Panc1 (cell line): ENCODE data around the gene CALB2.

Experiments
- CTCF ChIP-seq: fragments of 450-650 bp; IDR thresholded peaks from 2 replicates; pipeline ENCODE4 v1.5.1; 2017; ENCODE audit warnings: mild to moderate bottlenecking
- POLR2AphosphoS5 ChIP-seq: IDR thresholded peaks from 2 replicates; pipeline ENCODE4 v1.6.1; 2012; ENCODE audit warnings: mild to moderate bottlenecking, low read depth, low read length, moderate library complexity
- SIN3A ChIP-seq: IDR thresholded peaks from 2 replicates; pipeline ENCODE4 v1.6.1; 2012; ENCODE audit warnings: low read depth, mild to moderate bottlenecking, low read length, moderate library complexity, borderline replicate concordance; ENCODE audit not compliant: insufficient read depth
- TF ChIP-seq, protein P1 (sequence below), 2 experiments: IDR thresholded peaks; 2 replicates each; pipeline ENCODE4 v1.6.1; 2011 to 2012; ENCODE audit warnings: low read depth in 2 of 2, control low read depth in 1 of 2, low read length in 1 of 2, mild to moderate bottlenecking in 1 of 2, moderate library complexity in 1 of 2; ENCODE audit not compliant: insufficient read depth in 1 of 2

DNA sequence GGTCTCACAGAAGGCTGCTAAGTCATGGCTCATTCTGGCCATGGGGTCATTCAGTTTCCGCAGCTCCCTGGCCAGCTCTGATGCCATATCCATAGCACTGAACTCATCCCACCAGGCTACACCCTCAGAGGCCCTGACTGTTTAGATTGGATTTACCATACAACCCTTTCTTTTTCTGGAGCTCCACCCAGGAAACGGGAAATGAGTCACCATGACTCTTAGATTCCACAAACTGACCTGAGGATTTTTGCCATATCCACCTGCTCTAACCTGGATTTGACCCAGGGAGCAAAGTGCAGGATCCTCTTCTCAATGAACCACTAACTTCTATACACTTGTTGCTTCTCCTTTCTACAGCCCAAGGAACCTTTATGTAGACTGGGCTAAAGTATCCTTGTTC lies 20.3 kb upstream of the CALB2 start:
- TF ChIP-seq CTCF (no peak), POLR2AphosphoS5 (no peak), SIN3A (no peak)
- TF ChIP-seq, protein P1, sequence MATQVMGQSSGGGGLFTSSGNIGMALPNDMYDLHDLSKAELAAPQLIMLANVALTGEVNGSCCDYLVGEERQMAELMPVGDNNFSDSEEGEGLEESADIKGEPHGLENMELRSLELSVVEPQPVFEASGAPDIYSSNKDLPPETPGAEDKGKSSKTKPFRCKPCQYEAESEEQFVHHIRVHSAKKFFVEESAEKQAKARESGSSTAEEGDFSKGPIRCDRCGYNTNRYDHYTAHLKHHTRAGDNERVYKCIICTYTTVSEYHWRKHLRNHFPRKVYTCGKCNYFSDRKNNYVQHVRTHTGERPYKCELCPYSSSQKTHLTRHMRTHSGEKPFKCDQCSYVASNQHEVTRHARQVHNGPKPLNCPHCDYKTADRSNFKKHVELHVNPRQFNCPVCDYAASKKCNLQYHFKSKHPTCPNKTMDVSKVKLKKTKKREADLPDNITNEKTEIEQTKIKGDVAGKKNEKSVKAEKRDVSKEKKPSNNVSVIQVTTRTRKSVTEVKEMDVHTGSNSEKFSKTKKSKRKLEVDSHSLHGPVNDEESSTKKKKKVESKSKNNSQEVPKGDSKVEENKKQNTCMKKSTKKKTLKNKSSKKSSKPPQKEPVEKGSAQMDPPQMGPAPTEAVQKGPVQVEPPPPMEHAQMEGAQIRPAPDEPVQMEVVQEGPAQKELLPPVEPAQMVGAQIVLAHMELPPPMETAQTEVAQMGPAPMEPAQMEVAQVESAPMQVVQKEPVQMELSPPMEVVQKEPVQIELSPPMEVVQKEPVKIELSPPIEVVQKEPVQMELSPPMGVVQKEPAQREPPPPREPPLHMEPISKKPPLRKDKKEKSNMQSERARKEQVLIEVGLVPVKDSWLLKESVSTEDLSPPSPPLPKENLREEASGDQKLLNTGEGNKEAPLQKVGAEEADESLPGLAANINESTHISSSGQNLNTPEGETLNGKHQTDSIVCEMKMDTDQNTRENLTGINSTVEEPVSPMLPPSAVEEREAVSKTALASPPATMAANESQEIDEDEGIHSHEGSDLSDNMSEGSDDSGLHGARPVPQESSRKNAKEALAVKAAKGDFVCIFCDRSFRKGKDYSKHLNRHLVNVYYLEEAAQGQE (IDR thresholded peaks at IDR 0.05; ENCODE audit: insufficient read depth in 1 of 2, low read depth in 2 of 2, low read length in 1 of 2), result no peak
